Right kidney (tissue), 1 donor: ENCODE measurements around the gene SFXN5.
A peak's percentile ranks its signal among the peaks of the same experiment; 100 is the strongest.

Source experiments
- DNase-seq: peaks from one replicate; pipeline ENCODE4 v3.0.0-alpha.2; 2016

The SFXN5 gene

GRCh38 chr2:73103018-73103542 lies 31.6 kb upstream of the SFXN5 start:
- no peak for DNase-seq

- no peak for DNase-seq
Measured at GRCh38 chr2:73101626-73102256, 30.2 kb upstream of the SFXN5 start.

- no peak for DNase-seq
Measured at GRCh38 chr2:73100956-73101355, 29.4 kb upstream of the SFXN5 start.

GRCh38 chr2:73099486-73099885 lies 28.0 kb upstream of the SFXN5 start:
- DNase-seq: no peak

GRCh38 chr2:73095910-73096309 lies 24.4 kb upstream of the SFXN5 start:
- DNase-seq: no peak

GRCh38 chr2:73093601-73094218 lies 22.2 kb upstream of the SFXN5 start:
- DNase-seq: peak; percentile 39

GRCh38 chr2:73092146-73092783 lies 20.8 kb upstream of the SFXN5 start:
- DNase-seq: no peak

GRCh38 chr2:73091696-73092095 lies 20.2 kb upstream of the SFXN5 start:
- DNase-seq: no peak

GRCh38 chr2:73091164-73091563 lies 19.7 kb upstream of the SFXN5 start:
- no peak for DNase-seq

GRCh38 chr2:73089270-73090030 lies 17.9 kb upstream of the SFXN5 start:
- DNase-seq: no peak

- DNase-seq: no peak
Measured at GRCh38 chr2:73088703-73089102, 17.2 kb upstream of the SFXN5 start.

GRCh38 chr2:73088211-73088610 lies 16.7 kb upstream of the SFXN5 start:
- DNase-seq: no peak

- no peak for DNase-seq
Measured at GRCh38 chr2:73087311-73087710, 15.8 kb upstream of the SFXN5 start.

- peak; percentile 71 for DNase-seq
Measured at GRCh38 chr2:73085691-73086090, 14.2 kb upstream of the SFXN5 start.

GRCh38 chr2:73084971-73085370 lies 13.5 kb upstream of the SFXN5 start:
- no peak for DNase-seq

- DNase-seq: no peak
Measured at GRCh38 chr2:73083886-73084800, 12.6 kb upstream of the SFXN5 start.

- no peak for DNase-seq
Measured at GRCh38 chr2:73082523-73083410, 11.3 kb upstream of the SFXN5 start.

- no peak for DNase-seq
Measured at GRCh38 chr2:73081181-73081671, 9.7 kb upstream of the SFXN5 start.

- DNase-seq: no peak
Measured at GRCh38 chr2:73080321-73081131, 9.0 kb upstream of the SFXN5 start.

GRCh38 chr2:73079636-73080035 lies 8.1 kb upstream of the SFXN5 start:
- DNase-seq: no peak
